Activated CD4-positive, alpha-beta T cell treated with anti-CD3 and anti-CD28 coated beads for 48 hours (primary cell): ENCODE results near the gene PCBP3.
A peak's percentile ranks its signal among the peaks of the same experiment; 100 is the strongest.
"Not testable (repeated sequence)": the region's sequence is repeated elsewhere in the genome, so short reads cannot be mapped to it uniquely, and the experiment has no call there.

Source experiments
- DNase-seq: peaks from one replicate; pipeline ENCODE4 v3.0.0-alpha.2; 2020

Gene PCBP3

GRCh38 chr21:45636459-45636858 lies 7.1 kb upstream of the PCBP3 start:
- DNase-seq = no peak

- DNase-seq = no peak
These were observed 6.4 kb upstream of the PCBP3 start for GRCh38 chr21:45636951-45637646.

- DNase-seq = no peak
These were observed 5.6 kb upstream of the PCBP3 start for GRCh38 chr21:45637883-45638282.

- no peak for DNase-seq
These were observed 4.8 kb upstream of the PCBP3 start for GRCh38 chr21:45638707-45639106.

GRCh38 chr21:45639206-45640000 lies 4.1 kb upstream of the PCBP3 start:
- DNase-seq = no peak

GRCh38 chr21:45640001-45640887 lies 3.3 kb upstream of the PCBP3 start:
- no peak for DNase-seq

- no peak for DNase-seq
These were observed 2.5 kb upstream of the PCBP3 start for GRCh38 chr21:45640888-45641479.

GRCh38 chr21:45641480-45642035 lies 2.0 kb upstream of the PCBP3 start:
- no peak for DNase-seq

- no peak for DNase-seq
These were observed 1.3 kb upstream of the PCBP3 start for GRCh38 chr21:45642122-45642813.

- peak; percentile 38 for DNase-seq
These were observed 749 bp downstream of the PCBP3 start for GRCh38 chr21:45644041-45644906.

GRCh38 chr21:45651921-45652320 lies 8.4 kb downstream of the PCBP3 start:
- DNase-seq = no peak

GRCh38 chr21:45655124-45655523 lies 11.6 kb downstream of the PCBP3 start:
- DNase-seq = no peak

GRCh38 chr21:45656114-45656513 lies 12.6 kb downstream of the PCBP3 start:
- not testable (repeated sequence) for DNase-seq

GRCh38 chr21:45661913-45662622 lies 18.5 kb downstream of the PCBP3 start:
- not testable (repeated sequence) for DNase-seq

GRCh38 chr21:45662623-45663245 lies 19.2 kb downstream of the PCBP3 start:
- DNase-seq = not testable (repeated sequence)

GRCh38 chr21:45669382-45669781 lies 25.9 kb downstream of the PCBP3 start:
- DNase-seq = no peak

- no peak for DNase-seq
These were observed 27.2 kb downstream of the PCBP3 start for GRCh38 chr21:45670731-45671130.

GRCh38 chr21:45678790-45679189 lies 35.3 kb downstream of the PCBP3 start:
- DNase-seq = not testable (repeated sequence)

- no peak for DNase-seq
These were observed 36.7 kb downstream of the PCBP3 start for GRCh38 chr21:45680215-45680614.

GRCh38 chr21:45695086-45695485 lies 51.6 kb downstream of the PCBP3 start:
- no peak for DNase-seq
